Prostate gland (tissue), 2 donors: Measurements from ENCODE around the gene DEXI. TPM values are rescaled to one million over a fixed set of nuclear protein-coding genes. Genes with fewer than 3 reads are reported as not detected.

Experiments
- DNase-seq: peaks from one replicate; pipeline ENCODE4 v3.0.0-alpha.2; 2019; ENCODE audit warnings: low spot score
- H3K27ac ChIP-seq, 2 donors: fragments of 200-600 bp; sonication (generic); 2 replicates each; pipeline ENCODE4 v1.5.1; 2017 to 2019
- H3K27me3 ChIP-seq: fragments of 200-600 bp; sonication (generic); replicated peaks from 2 replicates; pipeline ENCODE4 v1.5.1; 2019; ENCODE audit not compliant: insufficient read depth
- H3K36me3 ChIP-seq, 2 donors: fragments of 200-600 bp; sonication (generic); 1 replicate in 1 of 2; 2 replicates in 1 of 2; pipeline versions ENCODE4 v1.5.1 to v1.8.1; 2017 to 2019
- H3K4me1 ChIP-seq: fragments of 200-600 bp; sonication (generic); replicated peaks from 2 replicates; pipeline ENCODE4 v1.5.1; 2019
- H3K4me3 ChIP-seq, 2 donors: fragments of 200-600 bp; sonication (generic); 2 replicates each; pipeline ENCODE4 v1.5.1; 2017 to 2019
- H3K9me3 ChIP-seq: fragments of 200-600 bp; sonication (generic); 2 replicates; pipeline ENCODE4 v1.5.1; 2017
- CTCF ChIP-seq, 4 experiments: fragments of 200-600 bp in 2 of 4; fragments of 450-650 bp in 2 of 4; sonication (generic) in 2 of 4; IDR thresholded peaks; 1 replicate in 3 of 4; 2 replicates in 1 of 4; pipeline ENCODE4 v1.5.1; 2016 to 2019; ENCODE audit warnings: antibody characterized with exemption in 4 of 4, mild to moderate bottlenecking in 2 of 4, moderate library complexity in 2 of 4
- POLR2A ChIP-seq: fragments of 450-650 bp; IDR thresholded peaks from one replicate; pipeline ENCODE4 v1.6.1; 2016; ENCODE audit warnings: antibody characterized with exemption, mild to moderate bottlenecking
- POLR2AphosphoS5 ChIP-seq: sonication (generic); formaldehyde crosslinking; IDR thresholded peaks from one replicate; pipeline ENCODE4 v1.6.1; 2017; ENCODE audit warnings: antibody characterized with exemption
- WGBS: methylation state at CpG from one replicate; pipeline ENCODE4 v1.1.5; 2018; 5-methylcytosine and 5-hydroxymethylcytosine counted together
- intact Hi-C: fragments of 100-400 bp; cut with DNase I; formaldehyde crosslinking; loops from one replicate; pipeline ENCODE4 v1.14.2; 2022
- total RNA-seq, 2 donors: library from RNA; depleted of rRNA; stranded (reverse); fragments of >200 nt; gene quantifications; one replicate each; pipeline ENCODE4 v1.1.0, GENCODE V29; 2016

The DEXI gene
- total RNA-seq, 2 donors from 2014 or later = 95.5 to 96.9 TPM

- Histone ChIP-seq H3K9me3 (no peaks in the 10 kb centered on the region), H3K4me1 (no peaks in the 10 kb centered on the region), H3K36me3 (peaks cover 0 to 4% of the 10 kb centered on the region in 2 donors), H3K27ac (no peak overlapping the region), H3K4me3 (no peak overlapping the region), H3K27me3 (no peaks in the 10 kb centered on the region)
- TF ChIP-seq CTCF (IDR thresholded peaks at IDR 0.05) (no peak), POLR2A (no peak), POLR2AphosphoS5 (no peak)
- no peak for DNase-seq
- intact Hi-C loops = no loop called here
- WGBS = 50% methylated on average over 14 of the region's 14 CpGs
These were observed 18.5 kb downstream of the DEXI start for GRCh38 chr16:10923650-10924214.

GRCh38 chr16:10923146-10923649 is 19.1 kb downstream of the DEXI start:
- no peaks in the 10 kb centered on the region for H3K27me3 ChIP-seq
- H3K4me3 ChIP-seq = no peak overlapping the region
- H3K36me3 ChIP-seq = peaks cover 0 to 4% of the 10 kb centered on the region in 2 donors
- no peaks in the 10 kb centered on the region for H3K9me3 ChIP-seq
- WGBS = 76% methylated on average over 10 of the region's 10 CpGs
- no peak for TF ChIP-seq CTCF (IDR thresholded peaks at IDR 0.05)
- TF ChIP-seq POLR2A = no peak
- no peak for TF ChIP-seq POLR2AphosphoS5
- intact Hi-C loops = no loop called here
- no peaks in the 10 kb centered on the region for H3K4me1 ChIP-seq
- no peak for DNase-seq
- H3K27ac ChIP-seq = no peak overlapping the region

GRCh38 chr16:10922328-10923145 is 19.7 kb downstream of the DEXI start:
- H3K4me1 ChIP-seq = no peaks in the 10 kb centered on the region
- H3K27ac ChIP-seq = no peak overlapping the region
- H3K36me3 ChIP-seq = no peaks in the 10 kb centered on the region
- DNase-seq = no peak
- 52% methylated on average over 14 of the region's 14 CpGs for WGBS
- TF ChIP-seq POLR2A = no peak
- TF ChIP-seq POLR2AphosphoS5 = no peak
- no peak for TF ChIP-seq CTCF (IDR thresholded peaks at IDR 0.05)
- no peaks in the 10 kb centered on the region for H3K9me3 ChIP-seq
- H3K4me3 ChIP-seq = no peak overlapping the region
- no peaks in the 10 kb centered on the region for H3K27me3 ChIP-seq
- intact Hi-C loops = no loop called here

- intact Hi-C loops = no loop called here
- 58% methylated on average over 10 of the region's 10 CpGs for WGBS
- no peak for DNase-seq
- H3K27ac ChIP-seq = no peak overlapping the region
- no peaks in the 10 kb centered on the region for H3K9me3 ChIP-seq
- H3K36me3 ChIP-seq = no peaks in the 10 kb centered on the region
- TF ChIP-seq POLR2A (no peak), POLR2AphosphoS5 (no peak), CTCF (IDR thresholded peaks at IDR 0.05) (no peak)
- no peaks in the 10 kb centered on the region for H3K27me3 ChIP-seq
- no peaks in the 10 kb centered on the region for H3K4me1 ChIP-seq
- H3K4me3 ChIP-seq = no peak overlapping the region
These were observed 20.5 kb downstream of the DEXI start for GRCh38 chr16:10921536-10922327.
